Stimulated activated CD8-positive, alpha-beta memory T cell treated with anti-CD3 and anti-CD28 coated beads, Interleukin-4, amount 100 ng/mL, for 4 hours (primary cell): ENCODE measurements around the gene KIRREL2.

ENCODE experiments used
- DNase-seq, 2 donors: peaks; one replicate each; pipeline ENCODE4 v3.0.0-alpha.2; 2020; ENCODE audit warnings: low read depth in 2 of 2, low spot score in 1 of 2

The KIRREL2 gene

GRCh38 chr19:35913589-35913988 lies 56.9 kb downstream of the KIRREL2 start:
- no peak for DNase-seq

- DNase-seq: no peak
These were observed 58.7 kb downstream of the KIRREL2 start for GRCh38 chr19:35915443-35915842.
